Keratinocyte (primary cell): ENCODE data around the gene KRTAP5-2.

ENCODE experiments used
- CTCF ChIP-seq, 3 experiments: IDR thresholded peaks in 1 of 3; conservative IDR thresholded peaks in 1 of 3; optimal IDR thresholded peaks in 1 of 3; 2 replicates in 2 of 3; 3 replicates in 1 of 3; pipeline versions ENCODE3 to v1.5.1; 2011; ENCODE audit warnings: low read length in 3 of 3, mild to moderate bottlenecking in 3 of 3, moderate library complexity in 2 of 3, control low read depth in 1 of 3, inconsistent platforms in 1 of 3; ENCODE audit not compliant: insufficient read depth in 2 of 3; ENCODE audit errors: extremely low read depth in 1 of 3
- EZH2 ChIP-seq: IDR thresholded peaks from one replicate; pipeline ENCODE4 v1.6.1; 2012; ENCODE audit warnings: inconsistent platforms, mild to moderate bottlenecking, low read length, moderate library complexity

- TF ChIP-seq EZH2 (no peak), CTCF (optimal IDR thresholded peaks at IDR 0.05 in 1 of 3, IDR thresholded peaks at IDR 0.05 in 1 of 3, conservative IDR thresholded peaks at IDR 0.05 in 1 of 3; ENCODE audit: extremely low read depth in 1 of 3, insufficient read depth in 2 of 3, low read length in 3 of 3) (no peak)
These were observed 25.7 kb downstream of the KRTAP5-2 start, which contains the start of gene DUSP8 for GRCh38 chr11:1572197-1573076.
